Rectal smooth muscle tissue (tissue), 1 donor: ENCODE data around the gene ZNF8.
"Not testable (repeated sequence)": the region's sequence is repeated elsewhere in the genome, so short reads cannot be mapped to it uniquely, and the experiment has no call there.

Source experiments
- H3K27ac ChIP-seq: one replicate; pipeline ENCODE4 v1.7.0; 2013; ENCODE audit warnings: low read depth, low read length, inconsistent platforms
- H3K27me3 ChIP-seq: one replicate; pipeline ENCODE4 v1.7.0; 2013; ENCODE audit warnings: low read length; ENCODE audit not compliant: control insufficient read depth, insufficient read depth
- H3K36me3 ChIP-seq: one replicate; pipeline ENCODE4 v1.7.0; 2013; ENCODE audit warnings: low read length; ENCODE audit not compliant: control insufficient read depth, insufficient read depth
- H3K4me1 ChIP-seq: one replicate; pipeline ENCODE4 v1.7.0; 2013; ENCODE audit warnings: low read length; ENCODE audit not compliant: control insufficient read depth, insufficient read depth
- H3K4me3 ChIP-seq: one replicate; pipeline ENCODE4 v1.7.0; 2013; ENCODE audit warnings: low read length
- H3K9ac ChIP-seq: one replicate; pipeline ENCODE4 v1.7.0; 2013; ENCODE audit warnings: low read length

ZNF8 gene

DNA sequence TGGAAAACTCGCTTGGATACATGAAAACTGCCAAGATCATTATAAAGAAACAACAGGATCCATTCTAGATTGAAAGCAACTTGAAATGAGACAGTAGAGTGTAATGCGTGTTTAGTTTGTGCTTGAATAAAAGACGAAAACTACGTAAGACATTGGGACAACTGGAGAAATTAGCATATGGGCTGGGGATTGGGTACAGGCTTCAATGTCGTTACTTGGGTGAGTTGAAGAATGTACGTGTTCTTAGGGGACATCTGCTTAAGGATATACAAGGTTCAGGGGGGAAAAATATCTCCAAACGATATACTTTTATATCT lies 26.0 kb downstream of the ZNF8 start:
- Histone ChIP-seq H3K9ac (peak overlapping the region; percentile 37), H3K27me3 (no peaks in the 10 kb centered on the region), H3K4me3 (peak overlapping the region; percentile 100), H3K36me3 (peaks cover 6% of the 10 kb centered on the region), H3K4me1 (peaks cover 3% of the 10 kb centered on the region), H3K27ac (peak overlapping the region; percentile 91)

DNA sequence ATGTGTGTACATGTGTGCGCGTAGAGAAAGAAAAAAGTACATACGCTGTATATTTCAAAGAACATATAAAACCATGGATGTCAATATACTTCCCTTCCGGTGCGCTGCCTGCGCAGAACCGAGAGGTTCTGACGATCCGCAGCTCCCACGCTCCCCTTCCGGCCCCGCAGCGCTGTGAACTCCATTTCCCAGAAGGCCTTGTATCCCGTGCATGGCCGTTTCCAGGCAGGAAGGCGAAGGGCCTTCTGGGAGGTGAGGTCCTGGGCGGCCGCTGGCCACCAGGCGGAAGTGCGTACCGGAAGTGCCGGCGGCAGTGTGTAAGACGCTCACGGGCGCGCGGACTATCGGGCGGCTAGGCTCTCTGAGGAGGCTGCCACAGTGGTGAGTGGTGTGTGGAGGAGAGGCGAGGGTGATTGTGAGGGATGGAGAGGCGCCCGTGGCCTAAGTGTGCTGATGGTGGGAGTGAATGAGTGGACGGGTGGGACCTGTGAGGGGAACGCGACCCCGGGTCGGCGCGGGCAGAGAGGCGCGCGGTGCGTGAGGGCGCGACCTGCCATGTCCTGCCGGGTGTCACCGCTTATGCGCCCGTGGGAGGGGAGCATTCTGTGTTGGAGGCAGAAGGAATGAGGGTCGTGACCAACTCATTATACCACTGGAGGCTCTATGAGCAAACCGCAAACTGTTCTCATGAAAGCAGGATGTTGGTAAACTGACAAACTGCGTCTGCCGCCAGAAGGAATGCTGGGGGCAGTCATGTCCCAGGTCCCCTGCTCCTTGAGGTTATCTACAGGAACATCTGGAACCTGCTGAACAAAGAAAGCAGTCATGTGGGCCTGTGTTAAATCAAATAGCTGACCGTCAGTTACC lies 26.5 kb downstream of the ZNF8 start, which contains the start of gene ERVK3-1:
ERVK3-1 (plus strand) TSS at position 313 of the 867 bp plus-strand sequence. CDS start 6,792 bp downstream, outside the sequence.
- peaks cover 6% of the 10 kb centered on the region for H3K36me3 ChIP-seq
- peak within 1 kb of the TSS; percentile 96 for H3K9ac ChIP-seq
- H3K4me1 ChIP-seq: peaks cover 3% of the 10 kb centered on the region
- H3K27me3 ChIP-seq: no peaks in the 10 kb centered on the region
- H3K4me3 ChIP-seq: peak within 1 kb of the TSS; percentile 100
- peak within 1 kb of the TSS; percentile 91 for H3K27ac ChIP-seq

DNA sequence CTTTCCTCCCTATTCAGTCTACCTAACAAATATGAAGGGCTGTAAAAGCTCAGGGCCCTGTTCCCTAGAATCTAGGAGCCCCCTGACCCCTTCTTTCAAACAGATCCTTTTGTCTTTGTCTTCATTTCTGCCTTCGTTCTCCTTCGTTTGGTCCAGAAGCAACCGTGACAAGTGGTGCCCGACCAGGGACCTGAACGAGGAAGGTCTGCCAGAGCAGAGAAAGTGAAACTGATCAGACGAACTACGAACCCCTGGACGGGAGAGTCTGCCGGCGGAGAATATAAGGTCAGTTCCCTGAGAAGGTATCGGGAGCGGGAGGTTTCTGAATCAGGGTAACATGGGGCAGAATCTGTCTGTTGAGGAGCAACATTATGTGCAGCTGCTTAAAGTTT lies 27.2 kb downstream of the ZNF8 start:
- peak overlapping the region; percentile 96 for H3K9ac ChIP-seq
- H3K36me3 ChIP-seq: peaks cover under 1% of the 10 kb centered on the region
- H3K4me1 ChIP-seq: peaks cover 3% of the 10 kb centered on the region
- peak overlapping the region; percentile 100 for H3K4me3 ChIP-seq
- H3K27me3 ChIP-seq: no peaks in the 10 kb centered on the region
- no peak overlapping the region for H3K27ac ChIP-seq

DNA sequence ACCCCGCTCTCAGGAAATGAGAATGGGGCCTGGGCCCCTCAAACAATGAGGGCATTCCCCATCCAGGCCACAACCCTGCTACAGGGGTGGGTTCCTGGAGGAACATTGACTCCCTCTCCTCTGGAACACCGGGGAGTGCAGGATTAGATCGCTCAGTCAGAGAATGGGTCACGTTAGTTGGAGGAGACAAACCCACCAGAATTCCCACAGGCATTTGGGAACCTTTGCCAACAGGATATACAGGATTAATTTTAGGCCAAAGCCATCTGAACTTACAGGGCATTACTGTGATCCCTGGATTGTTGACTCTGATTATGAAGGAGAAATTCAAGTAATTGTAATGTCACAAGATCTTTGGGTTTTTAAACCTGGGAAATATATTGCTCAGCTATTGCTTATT lies 29.0 kb downstream of the ZNF8 start:
- Histone ChIP-seq H3K4me1 (peaks cover 3% of the 10 kb centered on the region), H3K36me3 (peaks cover 11% of the 10 kb centered on the region), H3K27me3 (no peaks in the 10 kb centered on the region)

DNA sequence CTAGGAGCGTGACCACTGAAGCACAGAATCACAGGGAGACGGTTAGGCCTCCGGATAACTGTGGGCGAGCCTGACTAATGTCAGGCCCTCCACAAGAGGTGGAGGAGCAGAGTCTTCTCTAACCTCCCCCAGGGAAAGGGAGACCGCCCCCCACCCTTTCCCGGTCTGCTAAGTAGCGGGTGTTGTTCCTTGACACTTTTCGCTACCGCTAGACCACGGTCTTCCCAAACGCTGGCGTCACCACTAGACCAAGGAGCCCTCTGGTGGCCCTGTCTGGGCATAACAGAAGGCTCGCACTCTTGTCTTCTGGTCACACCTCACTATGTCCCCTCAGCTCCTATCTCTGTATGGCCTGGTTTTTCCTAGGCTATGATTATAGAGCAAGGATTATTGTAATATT lies 31.9 kb downstream of the ZNF8 start:
- not testable (repeated sequence) for H3K27me3 ChIP-seq, H3K27ac ChIP-seq, H3K9ac ChIP-seq, H3K4me3 ChIP-seq, H3K4me1 ChIP-seq
- peaks cover 18% of the 10 kb centered on the region for H3K36me3 ChIP-seq

More for the DNA sequence above, 29.0 kb downstream of the ZNF8 start:
- no peak overlapping the region for H3K4me3 ChIP-seq
- H3K27ac ChIP-seq: no peak overlapping the region
- no peak overlapping the region for H3K9ac ChIP-seq

DNA sequence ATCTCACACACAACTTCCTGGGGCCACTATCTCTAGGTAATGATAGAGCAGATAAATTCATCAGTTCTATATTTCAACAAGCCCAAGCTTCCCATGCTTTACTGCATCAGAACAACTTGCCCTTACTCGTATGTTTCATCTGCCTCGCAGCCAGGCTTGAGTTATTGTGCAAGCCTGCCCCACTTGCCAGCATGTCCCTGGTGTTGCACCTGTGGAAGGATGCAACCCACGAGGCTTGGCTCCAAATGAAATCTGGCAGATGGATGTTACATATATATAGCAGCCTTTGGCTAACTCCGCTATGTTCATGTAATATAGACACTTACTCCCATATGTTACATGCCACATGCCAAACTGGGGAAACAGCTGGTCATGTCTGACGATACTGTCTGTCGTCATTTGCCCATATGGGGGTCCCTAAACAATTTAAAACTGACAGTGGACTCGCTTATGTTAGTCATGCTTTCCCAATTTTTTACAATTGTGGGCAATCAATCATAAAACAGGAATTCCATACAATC lies 32.6 kb downstream of the ZNF8 start:
- no peak overlapping the region for H3K4me3 ChIP-seq
- no peaks in the 10 kb centered on the region for H3K27me3 ChIP-seq
- no peak overlapping the region for H3K9ac ChIP-seq
- H3K4me1 ChIP-seq: no peaks in the 10 kb centered on the region
- H3K36me3 ChIP-seq: peaks cover 23% of the 10 kb centered on the region
- no peak overlapping the region for H3K27ac ChIP-seq

DNA sequence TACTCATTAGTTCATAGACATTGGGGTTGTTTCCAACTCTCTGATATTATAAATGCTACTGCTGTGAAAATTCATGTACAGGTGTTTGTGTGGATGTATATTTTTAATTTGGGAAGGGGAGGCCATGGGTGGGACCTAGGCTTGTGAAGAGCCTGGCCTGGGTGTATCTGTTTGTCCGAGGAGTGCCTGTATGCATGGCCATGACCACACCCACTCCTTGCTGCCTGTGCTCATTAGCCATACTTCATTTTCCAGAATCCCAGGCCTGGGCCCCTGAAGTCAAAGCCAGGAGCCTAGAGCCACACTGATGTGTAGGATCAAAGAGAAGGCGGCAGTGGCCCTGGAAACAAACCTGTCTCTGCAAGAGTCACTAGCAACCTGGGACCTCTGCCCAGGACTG lies 36.8 kb downstream of the ZNF8 start:
- no peaks in the 10 kb centered on the region for H3K27me3 ChIP-seq
- H3K9ac ChIP-seq: no peak overlapping the region
- H3K4me3 ChIP-seq: no peak overlapping the region
- H3K4me1 ChIP-seq: no peaks in the 10 kb centered on the region
- no peak overlapping the region for H3K27ac ChIP-seq
- H3K36me3 ChIP-seq: peaks cover 23% of the 10 kb centered on the region

DNA sequence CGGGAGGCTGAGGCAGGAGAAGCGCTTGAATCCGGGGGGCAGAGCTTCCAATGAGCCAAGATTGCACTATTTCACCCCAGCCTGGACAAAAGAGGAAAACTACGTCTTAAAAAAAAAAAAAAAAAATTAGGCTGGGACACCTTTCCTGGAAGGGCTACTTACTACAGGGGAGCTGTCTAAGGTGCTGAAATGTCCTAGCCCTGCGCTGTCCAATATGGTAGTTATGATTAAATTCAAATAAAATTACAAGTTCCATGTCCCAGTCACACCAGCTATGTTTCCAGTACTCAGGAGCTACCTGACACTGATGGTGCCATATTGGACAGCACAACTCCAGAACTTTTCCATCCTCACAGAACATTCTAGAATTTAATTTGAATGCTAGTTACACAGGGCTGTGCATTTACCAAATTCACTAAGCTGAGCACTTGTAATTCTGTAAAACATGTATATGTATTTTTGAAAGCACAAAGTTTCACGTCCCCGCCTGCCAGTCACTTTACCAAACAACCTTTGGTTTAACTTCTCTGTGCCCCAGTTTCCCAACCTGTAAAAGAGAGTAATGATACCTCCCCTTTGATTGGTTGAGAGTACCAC lies 38.8 kb downstream of the ZNF8 start:
- Histone ChIP-seq H3K4me3 (no peak overlapping the region), H3K9ac (no peak overlapping the region), H3K27ac (no peak overlapping the region), H3K27me3 (no peaks in the 10 kb centered on the region), H3K36me3 (peaks cover 14% of the 10 kb centered on the region), H3K4me1 (no peaks in the 10 kb centered on the region)

DNA sequence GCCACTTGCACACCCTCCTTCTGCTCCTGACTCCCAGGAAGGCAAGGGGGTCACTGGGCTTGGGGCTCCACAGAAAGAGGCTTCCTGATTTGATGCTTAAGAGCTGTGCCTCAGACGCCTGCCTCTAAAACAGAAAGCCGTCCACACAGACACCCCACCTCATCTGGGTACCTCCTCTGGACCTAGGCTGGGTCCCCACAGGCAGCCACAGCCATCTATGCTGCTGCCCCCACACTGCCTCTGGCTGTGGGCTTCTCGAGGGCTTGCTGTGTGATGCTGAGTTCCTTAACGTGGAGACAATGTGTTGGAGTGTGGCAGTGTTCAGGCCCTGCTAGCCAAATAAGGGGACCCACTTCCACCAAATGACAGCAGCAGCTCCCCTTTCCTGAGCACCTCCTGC lies 39.5 kb downstream of the ZNF8 start:
- Histone ChIP-seq H3K27ac (no peak overlapping the region), H3K4me1 (no peaks in the 10 kb centered on the region), H3K9ac (no peak overlapping the region), H3K4me3 (no peak overlapping the region), H3K36me3 (peaks cover 10% of the 10 kb centered on the region), H3K27me3 (no peaks in the 10 kb centered on the region)

DNA sequence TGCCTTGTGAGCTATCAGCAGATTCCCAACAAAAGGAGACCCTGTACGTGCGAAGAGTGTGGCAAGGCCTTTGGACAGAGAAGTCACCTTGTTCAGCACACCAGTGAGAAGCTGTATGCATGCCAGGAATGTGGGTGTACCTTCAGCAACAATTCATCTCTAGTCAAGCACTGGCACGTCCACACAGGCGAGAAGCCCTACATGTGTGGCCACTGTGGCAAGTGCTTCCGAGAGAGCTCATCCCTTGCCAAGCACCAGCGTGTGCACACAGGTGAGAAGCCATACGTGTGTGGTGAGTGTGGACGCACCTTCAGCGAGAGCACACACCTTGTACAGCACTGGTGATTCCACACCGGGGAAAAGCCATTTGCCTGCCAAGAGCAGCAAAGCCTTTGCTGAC lies 40.5 kb downstream of the ZNF8 start:
- Histone ChIP-seq H3K4me1 (no peaks in the 10 kb centered on the region), H3K27me3 (no peaks in the 10 kb centered on the region), H3K9ac (no peak overlapping the region), H3K36me3 (peaks cover 10% of the 10 kb centered on the region), H3K4me3 (no peak overlapping the region), H3K27ac (no peak overlapping the region)

DNA sequence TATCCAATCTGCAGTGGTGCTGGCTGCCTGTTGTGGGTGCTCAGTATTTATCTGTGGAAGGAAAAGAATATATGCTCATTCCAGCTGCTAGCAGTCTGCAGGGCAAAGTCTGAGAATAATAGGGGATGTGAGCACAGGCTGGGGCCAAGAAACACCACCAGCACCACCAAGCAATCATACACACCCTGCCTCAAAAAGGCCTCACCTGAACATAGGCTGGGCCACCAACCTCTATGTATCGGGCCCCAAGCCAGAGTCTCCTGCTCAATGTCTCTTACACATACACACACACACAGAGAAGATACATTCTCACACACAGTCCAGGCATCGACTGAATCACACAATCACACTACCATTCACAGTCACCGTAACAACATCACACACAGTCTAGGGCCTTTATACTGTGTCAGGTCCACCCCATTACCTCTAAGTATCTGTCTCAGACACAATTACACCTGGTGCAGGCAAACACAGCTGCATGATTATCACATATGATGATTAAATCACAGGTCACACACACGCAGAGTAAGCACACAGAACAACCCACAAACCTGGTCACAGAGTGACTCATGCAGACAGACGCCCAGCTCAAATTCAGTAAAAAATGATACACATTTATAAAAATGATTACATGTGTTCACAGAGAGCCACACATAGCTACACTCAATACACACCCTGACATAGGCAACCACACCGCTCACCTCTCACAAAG lies 46.7 kb downstream of the ZNF8 start:
- Histone ChIP-seq H3K27me3 (no peaks in the 10 kb centered on the region), H3K4me3 (peak overlapping the region; percentile 5), H3K27ac (no peak overlapping the region), H3K9ac (no peak overlapping the region), H3K4me1 (peaks cover 4% of the 10 kb centered on the region), H3K36me3 (no peaks in the 10 kb centered on the region)

DNA sequence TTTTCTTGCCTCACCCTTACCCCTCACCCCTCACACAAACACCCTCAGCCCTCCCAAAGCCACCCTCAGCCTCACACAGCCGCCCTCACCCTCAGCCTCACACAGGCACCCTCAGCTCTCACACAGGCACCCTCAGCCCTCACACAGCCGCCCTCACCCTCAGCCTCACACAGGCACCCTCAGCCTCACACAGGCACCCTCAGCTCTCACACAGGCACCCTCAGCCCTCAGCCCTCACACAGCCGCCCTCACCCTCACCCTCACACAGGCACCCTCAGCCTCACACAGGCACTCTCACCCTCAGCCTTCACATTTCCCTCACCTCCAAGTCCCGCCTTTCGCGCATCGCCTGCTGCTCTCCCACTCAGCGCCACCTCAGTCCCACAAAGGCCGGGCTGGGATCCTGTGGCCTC lies 47.8 kb downstream of the ZNF8 start:
- Histone ChIP-seq H3K4me3 (peak overlapping the region; percentile 94), H3K27ac (peak overlapping the region; percentile 95), H3K36me3 (no peaks in the 10 kb centered on the region), H3K4me1 (peaks cover 4% of the 10 kb centered on the region), H3K27me3 (no peaks in the 10 kb centered on the region), H3K9ac (peak overlapping the region; percentile 63)
